ENCODE results near the gene RTN4IP1.
"Not testable (repeated sequence)": the region's sequence is repeated elsewhere in the genome, so short reads cannot be mapped to it uniquely, and the experiment has no call there.

The RTN4IP1 gene

GRCh38 chr6:106564476-106564875, 64.8 kb downstream of the RTN4IP1 start:
- H3K4me3 ChIP-seq (ENCODE audit: low read depth, low read length) = no peak overlapping the region
- no peak for DNase-seq
- H3K27ac ChIP-seq = no peak overlapping the region
- H3K9me3 ChIP-seq (ENCODE audit: severe bottlenecking) = no peaks in the 10 kb centered on the region
- no peaks in the 10 kb centered on the region for H3K27me3 ChIP-seq (ENCODE audit: insufficient read depth, low read depth, severe bottlenecking)
- no peak for TF ChIP-seq CTCF (IDR thresholded peaks at IDR 0.05; ENCODE audit: low read depth, low read length)
- H3K36me3 ChIP-seq = no peaks in the 10 kb centered on the region

GRCh38 chr6:106563614-106564013, 65.7 kb downstream of the RTN4IP1 start:
- no peak overlapping the region for H3K4me3 ChIP-seq (ENCODE audit: low read depth, low read length)
- no peak for DNase-seq
- H3K27me3 ChIP-seq (ENCODE audit: insufficient read depth, low read depth, severe bottlenecking) = no peaks in the 10 kb centered on the region
- H3K9me3 ChIP-seq (ENCODE audit: severe bottlenecking) = no peaks in the 10 kb centered on the region
- TF ChIP-seq CTCF (IDR thresholded peaks at IDR 0.05; ENCODE audit: low read depth, low read length) = no peak
- no peaks in the 10 kb centered on the region for H3K36me3 ChIP-seq
- no peak overlapping the region for H3K27ac ChIP-seq

- no peak for DNase-seq
- no peaks in the 10 kb centered on the region for H3K27me3 ChIP-seq (ENCODE audit: insufficient read depth, low read depth, severe bottlenecking)
- no peaks in the 10 kb centered on the region for H3K36me3 ChIP-seq
- H3K9me3 ChIP-seq (ENCODE audit: severe bottlenecking) = no peaks in the 10 kb centered on the region
- no peak overlapping the region for H3K27ac ChIP-seq
- H3K4me3 ChIP-seq (ENCODE audit: low read depth, low read length) = no peak overlapping the region
- no peak for TF ChIP-seq CTCF (IDR thresholded peaks at IDR 0.05; ENCODE audit: low read depth, low read length)
Measured at GRCh38 chr6:106561686-106562405, 67.5 kb downstream of the RTN4IP1 start.

GRCh38 chr6:106560996-106561685, 68.2 kb downstream of the RTN4IP1 start:
- H3K27ac ChIP-seq = no peak overlapping the region
- no peak for TF ChIP-seq CTCF (IDR thresholded peaks at IDR 0.05; ENCODE audit: low read depth, low read length)
- DNase-seq = no peak
- no peak overlapping the region for H3K4me3 ChIP-seq (ENCODE audit: low read depth, low read length)
- no peaks in the 10 kb centered on the region for H3K27me3 ChIP-seq (ENCODE audit: insufficient read depth, low read depth, severe bottlenecking)
- H3K36me3 ChIP-seq = no peaks in the 10 kb centered on the region
- no peaks in the 10 kb centered on the region for H3K9me3 ChIP-seq (ENCODE audit: severe bottlenecking)

GRCh38 chr6:106559659-106560058, 69.6 kb downstream of the RTN4IP1 start:
- H3K9me3 ChIP-seq (ENCODE audit: severe bottlenecking); H3K27me3 ChIP-seq (ENCODE audit: insufficient read depth, low read depth, severe bottlenecking); H3K36me3 ChIP-seq; DNase-seq; H3K4me3 ChIP-seq (ENCODE audit: low read depth, low read length); H3K27ac ChIP-seq: not testable (repeated sequence)

- no peaks in the 10 kb centered on the region for H3K9me3 ChIP-seq (ENCODE audit: severe bottlenecking)
- no peaks in the 10 kb centered on the region for H3K27me3 ChIP-seq (ENCODE audit: insufficient read depth, low read depth, severe bottlenecking)
- no peak overlapping the region for H3K4me3 ChIP-seq (ENCODE audit: low read depth, low read length)
- H3K27ac ChIP-seq = no peak overlapping the region
- DNase-seq = no peak
- no peak for TF ChIP-seq CTCF (IDR thresholded peaks at IDR 0.05; ENCODE audit: low read depth, low read length)
- no peaks in the 10 kb centered on the region for H3K36me3 ChIP-seq
Measured at GRCh38 chr6:106558364-106558763, 70.9 kb downstream of the RTN4IP1 start.
